GM19455 (cell line): ENCODE results near the gene SCGB1A1.
"Not testable (repeated sequence)": the region's sequence is repeated elsewhere in the genome, so short reads cannot be mapped to it uniquely, and the experiment has no call there.

Experiments
- ATAC-seq: cut with Tn5 transposase; IDR thresholded peaks from one replicate; pipeline ENCODE4 v1.9.1; 2021; ENCODE audit not compliant: unreplicated experiment

SCGB1A1 gene

GRCh38 chr11:62449451-62449851 lies 30.6 kb downstream of the SCGB1A1 start:
- no peak for ATAC-seq

- not testable (repeated sequence) for ATAC-seq
These were observed 31.1 kb downstream of the SCGB1A1 start for GRCh38 chr11:62449912-62450311.

- no peak for ATAC-seq
These were observed 31.9 kb downstream of the SCGB1A1 start for GRCh38 chr11:62450543-62451240.

GRCh38 chr11:62451241-62451621 lies 32.4 kb downstream of the SCGB1A1 start:
- no peak for ATAC-seq

GRCh38 chr11:62452261-62452660 lies 33.4 kb downstream of the SCGB1A1 start:
- no peak for ATAC-seq

- no peak for ATAC-seq
These were observed 34.1 kb downstream of the SCGB1A1 start for GRCh38 chr11:62452839-62453468.

- ATAC-seq, result no peak
These were observed 37.8 kb downstream of the SCGB1A1 start for GRCh38 chr11:62456630-62457029.

- no peak for ATAC-seq
These were observed 38.6 kb downstream of the SCGB1A1 start for GRCh38 chr11:62457478-62457877.

GRCh38 chr11:62458212-62459002 lies 39.6 kb downstream of the SCGB1A1 start:
- ATAC-seq, result no peak

- ATAC-seq, result no peak
These were observed 40.2 kb downstream of the SCGB1A1 start for GRCh38 chr11:62459080-62459479.

- no peak for ATAC-seq
These were observed 43.1 kb downstream of the SCGB1A1 start for GRCh38 chr11:62461740-62462507.

- no peak for ATAC-seq
These were observed 43.7 kb downstream of the SCGB1A1 start for GRCh38 chr11:62462508-62462892.

GRCh38 chr11:62463121-62463542 lies 44.3 kb downstream of the SCGB1A1 start:
- ATAC-seq, result no peak

- ATAC-seq, result no peak
These were observed 45.8 kb downstream of the SCGB1A1 start for GRCh38 chr11:62464655-62465054.

- ATAC-seq, result no peak
These were observed 47.6 kb downstream of the SCGB1A1 start for GRCh38 chr11:62466444-62466843.

GRCh38 chr11:62468577-62468976 lies 49.7 kb downstream of the SCGB1A1 start:
- ATAC-seq, result no peak

GRCh38 chr11:62471603-62472002 lies 52.8 kb downstream of the SCGB1A1 start:
- ATAC-seq, result no peak

GRCh38 chr11:62472063-62472884 lies 53.4 kb downstream of the SCGB1A1 start:
- ATAC-seq, result no peak
